ENCODE measurements around the gene WARS2. TPM values are rescaled to one million over a fixed set of nuclear protein-coding genes. Genes with fewer than 3 reads are reported as not detected.

WARS2 gene
- polyA plus RNA-seq, 1 donor: 22.1 TPM

DNA sequence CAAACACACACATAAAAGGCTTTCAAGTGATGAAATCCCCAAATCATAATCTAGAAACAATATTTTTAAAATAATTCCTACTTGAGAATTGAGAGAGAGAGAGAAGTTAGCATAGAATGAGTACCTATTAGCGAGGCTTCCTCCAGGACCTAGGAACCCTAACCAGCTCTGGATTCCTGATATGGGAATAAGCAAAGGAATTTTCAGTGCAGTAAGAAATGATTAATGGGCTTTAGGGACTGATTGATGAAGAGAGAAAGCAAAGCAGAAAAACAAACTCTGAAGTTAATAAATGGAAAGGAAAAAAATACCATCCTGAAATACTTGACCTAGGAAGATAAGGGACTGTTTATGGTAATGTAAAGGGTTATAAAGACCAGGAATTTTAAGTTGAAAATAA, 60.6 kb downstream of the WARS2 start:
- no peaks in the 10 kb centered on the region for H3K4me1 ChIP-seq (ENCODE audit: control insufficient read depth, insufficient read depth, low read length)
- DNase-seq: no peak
- no peaks in the 10 kb centered on the region for H3K36me3 ChIP-seq (ENCODE audit: control insufficient read depth, insufficient read depth, low read length)
- H3K27ac ChIP-seq (ENCODE audit: low read length): no peak overlapping the region
- no peak overlapping the region for H3K4me3 ChIP-seq (ENCODE audit: low read length)
- no peaks in the 10 kb centered on the region for H3K27me3 ChIP-seq (ENCODE audit: control insufficient read depth, insufficient read depth, low read length)
- WGBS (ENCODE audit: insufficient coverage, low lambda C conversion rate): 100% methylated on average over 1 of the region's 1 CpG
- no peaks in the 10 kb centered on the region for H3K9me3 ChIP-seq (ENCODE audit: control insufficient read depth, low read depth, low read length)

DNA sequence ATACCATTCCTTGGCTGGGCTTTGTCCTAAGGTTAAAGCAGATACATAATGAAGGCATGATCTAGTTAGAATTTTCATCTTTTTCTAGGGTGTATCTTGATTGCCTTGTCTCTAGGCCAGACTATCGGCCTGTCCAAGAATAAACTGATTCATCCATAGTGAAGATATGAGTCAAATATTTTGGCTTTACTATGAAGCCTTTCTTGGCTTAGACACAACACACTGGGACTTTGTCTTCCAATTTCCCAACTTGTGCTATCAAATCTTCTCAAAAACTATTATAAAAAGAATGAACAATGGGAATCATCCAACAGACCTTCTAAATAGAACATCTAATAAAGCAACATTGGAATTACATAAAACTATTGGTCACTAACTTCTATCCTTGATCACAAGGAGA, 64.8 kb downstream of the WARS2 start:
- H3K4me3 ChIP-seq (ENCODE audit: low read length): no peak overlapping the region
- no CpG with 5 or more reads among the region's 1 CpG for WGBS (ENCODE audit: insufficient coverage, low lambda C conversion rate)
- no peak for DNase-seq
- H3K4me1 ChIP-seq (ENCODE audit: control insufficient read depth, insufficient read depth, low read length): no peaks in the 10 kb centered on the region
- no peaks in the 10 kb centered on the region for H3K36me3 ChIP-seq (ENCODE audit: control insufficient read depth, insufficient read depth, low read length)
- no peaks in the 10 kb centered on the region for H3K9me3 ChIP-seq (ENCODE audit: control insufficient read depth, low read depth, low read length)
- no peaks in the 10 kb centered on the region for H3K27me3 ChIP-seq (ENCODE audit: control insufficient read depth, insufficient read depth, low read length)
- no peak overlapping the region for H3K27ac ChIP-seq (ENCODE audit: low read length)

DNA sequence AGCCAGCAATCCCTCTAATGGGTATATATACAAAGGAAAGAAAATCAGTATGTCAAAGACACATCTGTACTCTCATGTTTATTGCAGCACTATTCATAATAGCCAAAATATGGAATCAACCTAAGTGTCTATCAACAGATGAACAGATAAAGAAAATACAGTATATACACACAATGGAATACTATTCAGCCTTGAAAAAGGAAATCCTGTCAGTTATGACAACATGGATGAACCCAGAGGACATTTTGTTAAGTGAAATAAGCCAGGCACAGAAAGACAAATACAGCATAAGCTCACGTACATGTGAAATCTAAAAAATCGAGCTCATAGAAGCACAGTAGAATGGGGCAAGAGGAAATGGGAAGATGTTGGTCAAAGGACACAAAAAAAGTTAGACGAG, 69.1 kb downstream of the WARS2 start:
- WGBS (ENCODE audit: insufficient coverage, low lambda C conversion rate): 100% methylated on average over 3 of the region's 3 CpGs
- Histone ChIP-seq H3K27me3 (ENCODE audit: control insufficient read depth, insufficient read depth, low read length) (no peaks in the 10 kb centered on the region), H3K4me3 (ENCODE audit: low read length) (no peak overlapping the region), H3K9me3 (ENCODE audit: control insufficient read depth, low read depth, low read length) (no peaks in the 10 kb centered on the region), H3K27ac (ENCODE audit: low read length) (no peak overlapping the region), H3K4me1 (ENCODE audit: control insufficient read depth, insufficient read depth, low read length) (no peaks in the 10 kb centered on the region), H3K36me3 (ENCODE audit: control insufficient read depth, insufficient read depth, low read length) (no peaks in the 10 kb centered on the region)
- no peak for DNase-seq

DNA sequence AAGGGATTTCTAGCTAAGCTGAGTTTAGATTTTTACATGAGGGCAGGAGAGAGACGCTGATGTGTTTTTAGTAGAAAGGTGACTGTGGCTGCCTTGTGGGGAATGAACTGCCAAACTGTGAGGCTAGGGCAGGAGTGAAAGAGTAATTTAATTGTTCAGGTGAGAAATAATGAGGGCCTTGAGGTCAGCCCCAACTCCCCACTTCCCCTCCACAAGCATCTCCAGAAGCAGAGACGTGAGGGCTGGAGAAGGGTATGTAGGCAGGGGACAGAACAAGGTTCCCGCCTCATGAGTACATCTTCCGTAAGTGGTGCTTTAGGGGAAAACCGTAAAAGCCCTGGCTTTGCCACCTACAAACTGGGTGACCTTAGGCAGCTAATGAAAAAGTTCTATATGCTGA, 70.8 kb downstream of the WARS2 start:
- WGBS (ENCODE audit: insufficient coverage, low lambda C conversion rate): no CpG with 5 or more reads among the region's 5 CpGs

DNA sequence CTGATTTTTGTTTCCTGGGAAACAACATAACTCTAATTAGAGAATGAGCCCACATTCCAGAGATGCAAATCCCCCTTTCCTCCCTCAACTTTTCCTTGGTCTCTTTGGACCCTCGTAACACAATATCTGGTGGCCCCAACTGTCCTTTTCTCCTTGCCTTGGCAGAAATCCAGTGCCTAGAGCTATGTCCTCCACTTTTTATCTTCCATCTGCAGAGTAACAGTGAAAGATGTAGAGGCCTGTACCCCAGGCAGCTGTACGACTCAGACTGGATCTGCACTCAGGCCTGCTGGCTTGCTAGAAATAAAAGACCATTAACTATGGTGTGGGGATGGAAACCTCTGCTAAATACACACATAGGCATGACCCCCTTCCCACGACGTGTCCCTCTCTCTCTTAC, 72.0 kb downstream of the WARS2 start:
- Histone ChIP-seq H3K27ac (ENCODE audit: low read length) (no peak overlapping the region), H3K36me3 (ENCODE audit: control insufficient read depth, insufficient read depth, low read length) (no peaks in the 10 kb centered on the region), H3K9me3 (ENCODE audit: control insufficient read depth, low read depth, low read length) (no peaks in the 10 kb centered on the region), H3K27me3 (ENCODE audit: control insufficient read depth, insufficient read depth, low read length) (no peaks in the 10 kb centered on the region), H3K4me1 (ENCODE audit: control insufficient read depth, insufficient read depth, low read length) (no peaks in the 10 kb centered on the region), H3K4me3 (ENCODE audit: low read length) (no peak overlapping the region)
- WGBS (ENCODE audit: insufficient coverage, low lambda C conversion rate): no CpG with 5 or more reads among the region's 4 CpGs
- DNase-seq: no peak

More for the DNA sequence above, 70.8 kb downstream of the WARS2 start:
- Histone ChIP-seq H3K36me3 (ENCODE audit: control insufficient read depth, insufficient read depth, low read length) (no peaks in the 10 kb centered on the region), H3K27ac (ENCODE audit: low read length) (no peak overlapping the region), H3K9me3 (ENCODE audit: control insufficient read depth, low read depth, low read length) (no peaks in the 10 kb centered on the region), H3K4me3 (ENCODE audit: low read length) (no peak overlapping the region), H3K4me1 (ENCODE audit: control insufficient read depth, insufficient read depth, low read length) (no peaks in the 10 kb centered on the region), H3K27me3 (ENCODE audit: control insufficient read depth, insufficient read depth, low read length) (no peaks in the 10 kb centered on the region)
- DNase-seq: no peak

DNA sequence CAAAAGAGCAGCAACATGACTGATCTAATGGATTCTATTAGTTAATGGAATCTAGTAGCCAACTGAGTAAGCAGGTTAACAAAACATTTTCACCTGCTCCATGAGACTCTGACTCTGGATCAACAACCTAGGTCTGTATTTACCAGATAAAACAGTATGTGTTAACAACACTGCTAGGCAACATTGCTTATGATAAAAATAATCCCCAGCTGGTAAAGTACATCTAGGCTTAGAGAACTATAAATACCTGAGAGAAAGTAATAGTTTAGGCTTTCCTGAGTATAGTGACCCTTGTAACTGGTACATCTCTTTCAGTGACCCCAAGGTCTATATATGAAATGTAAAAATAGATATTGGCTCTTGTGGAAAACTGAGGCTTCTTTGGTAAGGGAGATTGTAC, 78.8 kb downstream of the WARS2 start:
- H3K4me1 ChIP-seq (ENCODE audit: control insufficient read depth, insufficient read depth, low read length): no peaks in the 10 kb centered on the region
- no peaks in the 10 kb centered on the region for H3K36me3 ChIP-seq (ENCODE audit: control insufficient read depth, insufficient read depth, low read length)
- no peak for DNase-seq
- no peaks in the 10 kb centered on the region for H3K27me3 ChIP-seq (ENCODE audit: control insufficient read depth, insufficient read depth, low read length)
- H3K4me3 ChIP-seq (ENCODE audit: low read length): no peak overlapping the region
- no peak overlapping the region for H3K27ac ChIP-seq (ENCODE audit: low read length)
- no peaks in the 10 kb centered on the region for H3K9me3 ChIP-seq (ENCODE audit: control insufficient read depth, low read depth, low read length)

DNA sequence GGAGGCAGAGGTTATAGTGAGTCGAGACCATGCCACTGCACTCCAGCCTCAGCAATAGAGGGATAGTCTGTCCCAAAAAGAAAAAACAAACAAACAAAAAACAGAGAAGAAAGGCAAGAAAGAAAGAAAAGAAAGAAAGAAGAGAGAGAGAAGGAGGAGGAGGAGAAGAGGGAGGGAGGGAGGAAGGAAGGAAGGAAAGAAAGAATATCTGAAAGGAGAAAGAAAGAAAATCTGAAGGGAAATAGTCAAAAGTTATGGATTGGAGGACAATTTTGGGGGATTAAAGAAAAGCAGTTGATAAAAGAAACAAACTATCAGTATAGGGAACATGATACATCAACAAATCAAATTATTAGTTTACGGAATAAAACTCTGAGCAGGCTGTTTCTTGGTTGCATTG, 84.9 kb downstream of the WARS2 start:
- Histone ChIP-seq H3K4me1 (ENCODE audit: control insufficient read depth, insufficient read depth, low read length) (no peaks in the 10 kb centered on the region), H3K27me3 (ENCODE audit: control insufficient read depth, insufficient read depth, low read length) (no peaks in the 10 kb centered on the region), H3K36me3 (ENCODE audit: control insufficient read depth, insufficient read depth, low read length) (no peaks in the 10 kb centered on the region), H3K4me3 (ENCODE audit: low read length) (no peak overlapping the region), H3K9me3 (ENCODE audit: control insufficient read depth, low read depth, low read length) (no peaks in the 10 kb centered on the region), H3K27ac (ENCODE audit: low read length) (no peak overlapping the region)
- 95% methylated on average over 2 of the region's 2 CpGs for WGBS (ENCODE audit: insufficient coverage, low lambda C conversion rate)
- DNase-seq: no peak

DNA sequence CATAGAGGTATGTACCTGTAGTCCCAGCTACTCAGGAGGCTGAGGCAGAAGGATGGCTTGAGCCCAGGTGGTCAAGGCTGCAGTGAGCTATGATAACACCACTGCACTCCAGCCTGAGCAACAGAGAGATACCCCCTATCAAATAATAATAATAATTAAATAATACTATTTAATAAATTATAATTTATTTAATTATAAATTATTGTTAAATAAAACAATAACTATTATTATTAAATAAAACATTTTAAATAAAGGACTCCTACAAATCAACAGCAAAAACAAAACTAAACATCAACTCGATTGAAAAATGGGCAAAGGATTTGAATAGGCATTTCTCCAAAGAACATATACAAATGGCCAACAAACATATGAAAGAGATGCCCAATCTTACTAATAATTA, 86.5 kb downstream of the WARS2 start:
- Histone ChIP-seq H3K27me3 (ENCODE audit: control insufficient read depth, insufficient read depth, low read length) (no peaks in the 10 kb centered on the region), H3K9me3 (ENCODE audit: control insufficient read depth, low read depth, low read length) (no peaks in the 10 kb centered on the region), H3K27ac (ENCODE audit: low read length) (no peak overlapping the region), H3K4me3 (ENCODE audit: low read length) (no peak overlapping the region), H3K4me1 (ENCODE audit: control insufficient read depth, insufficient read depth, low read length) (no peaks in the 10 kb centered on the region), H3K36me3 (ENCODE audit: control insufficient read depth, insufficient read depth, low read length) (no peaks in the 10 kb centered on the region)
- DNase-seq: no peak
- no CpG with 5 or more reads among the region's 1 CpG for WGBS (ENCODE audit: insufficient coverage, low lambda C conversion rate)

DNA sequence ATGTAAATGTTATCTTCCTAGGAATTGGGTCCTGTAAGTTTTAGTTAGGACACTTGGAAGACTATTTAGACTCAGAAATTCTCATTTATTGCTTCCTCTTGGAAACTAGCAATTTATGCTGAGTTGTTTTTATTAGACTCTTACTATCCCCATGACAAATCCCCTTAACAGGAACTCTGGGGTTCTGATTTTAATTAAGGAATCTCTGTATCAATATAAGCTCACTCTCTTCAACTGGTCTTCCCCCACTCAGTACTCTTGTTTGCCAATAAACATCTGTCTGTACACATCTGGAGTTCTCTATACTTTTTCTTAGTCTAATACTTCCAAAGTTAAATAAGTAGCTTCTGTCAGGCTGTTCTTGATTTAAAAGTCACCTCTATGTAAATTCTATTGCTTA, 88.2 kb downstream of the WARS2 start:
- no peak for DNase-seq

DNA sequence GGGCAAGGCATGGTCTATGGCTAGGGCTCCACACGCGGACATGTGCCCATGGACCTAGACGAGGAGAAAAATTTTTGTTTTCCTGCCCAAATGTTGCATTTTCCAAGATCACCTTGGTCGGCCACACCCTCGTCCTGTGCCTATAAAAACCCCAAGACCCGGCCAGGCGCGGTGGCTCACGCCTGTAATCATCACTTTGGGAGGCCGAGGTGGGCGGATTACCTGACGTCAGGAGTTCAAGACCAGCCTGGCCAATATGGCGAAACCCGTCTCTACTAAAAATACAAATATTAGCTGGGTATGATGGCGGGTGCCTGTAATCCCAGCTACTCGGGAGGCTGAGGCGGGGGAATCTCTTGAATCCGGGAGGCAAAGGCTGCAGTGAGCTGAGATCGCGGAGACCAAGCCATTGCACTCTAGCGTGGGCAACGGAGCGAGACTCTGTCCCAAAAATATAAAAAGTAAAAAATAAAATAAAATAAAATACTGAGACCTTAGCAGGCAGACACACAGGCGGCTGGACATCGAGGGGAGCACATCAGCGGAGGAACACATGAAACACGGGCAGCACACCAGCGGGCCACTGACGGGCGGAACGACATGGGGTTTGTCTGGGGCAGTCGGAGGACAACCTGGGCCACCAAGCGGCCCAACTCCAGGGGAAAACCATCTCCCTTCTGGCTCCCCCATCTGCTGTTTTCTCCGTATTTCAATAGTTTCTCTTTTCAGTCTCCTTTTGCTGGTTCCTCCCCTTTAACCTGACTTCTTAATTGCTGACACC, 91.6 kb downstream of the WARS2 start:
- Histone ChIP-seq H3K4me1 (ENCODE audit: control insufficient read depth, insufficient read depth, low read length) (no peaks in the 10 kb centered on the region), H3K27ac (ENCODE audit: low read length) (no peak overlapping the region), H3K4me3 (ENCODE audit: low read length) (no peak overlapping the region), H3K27me3 (ENCODE audit: control insufficient read depth, insufficient read depth, low read length) (no peaks in the 10 kb centered on the region), H3K9me3 (ENCODE audit: control insufficient read depth, low read depth, low read length) (no peaks in the 10 kb centered on the region), H3K36me3 (ENCODE audit: control insufficient read depth, insufficient read depth, low read length) (no peaks in the 10 kb centered on the region)
- no peak for DNase-seq
- WGBS (ENCODE audit: insufficient coverage, low lambda C conversion rate): 98% methylated on average over 9 of the region's 34 CpGs

More for the DNA sequence above, 88.2 kb downstream of the WARS2 start:
- Histone ChIP-seq H3K36me3 (ENCODE audit: control insufficient read depth, insufficient read depth, low read length) (no peaks in the 10 kb centered on the region), H3K27me3 (ENCODE audit: control insufficient read depth, insufficient read depth, low read length) (no peaks in the 10 kb centered on the region), H3K4me1 (ENCODE audit: control insufficient read depth, insufficient read depth, low read length) (no peaks in the 10 kb centered on the region), H3K9me3 (ENCODE audit: control insufficient read depth, low read depth, low read length) (no peaks in the 10 kb centered on the region), H3K27ac (ENCODE audit: low read length) (no peak overlapping the region), H3K4me3 (ENCODE audit: low read length) (no peak overlapping the region)

DNA sequence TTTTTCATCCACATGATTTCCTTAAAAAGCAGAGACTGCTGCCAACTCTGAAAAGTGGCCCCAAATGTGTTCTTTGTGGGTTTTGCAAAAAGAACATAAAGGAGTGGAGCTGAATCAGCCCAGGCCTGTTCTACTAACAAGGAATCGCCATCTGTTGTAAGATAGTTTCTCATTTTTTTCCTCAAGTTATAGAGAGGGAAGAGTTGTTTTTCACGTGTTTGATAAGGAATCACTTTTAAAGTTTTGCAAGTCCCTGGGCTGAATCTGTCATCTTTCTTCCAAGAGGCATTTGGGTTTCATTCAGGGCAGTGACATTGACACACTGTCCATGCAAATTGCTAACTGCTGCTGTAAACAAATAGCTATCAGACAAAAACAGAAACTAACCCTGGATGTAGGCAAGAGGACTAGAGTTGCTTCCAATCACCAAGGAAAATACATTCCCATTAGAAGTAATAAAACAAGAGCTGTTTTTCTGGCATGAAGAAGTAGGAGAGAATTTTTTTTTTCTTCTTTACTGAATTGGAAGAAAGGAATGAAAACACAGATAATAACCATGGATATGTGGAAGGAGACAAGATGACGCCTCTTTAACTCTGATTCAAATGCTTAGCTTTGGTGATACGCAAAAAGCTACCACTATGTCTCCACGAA, 93.5 kb downstream of the WARS2 start:
- H3K27ac ChIP-seq (ENCODE audit: low read length): no peak overlapping the region
- H3K9me3 ChIP-seq (ENCODE audit: control insufficient read depth, low read depth, low read length): no peaks in the 10 kb centered on the region
- WGBS (ENCODE audit: insufficient coverage, low lambda C conversion rate): no CpG with 5 or more reads among the region's 5 CpGs
- DNase-seq: peak in 1 of 2 donors; percentile 5
- no peaks in the 10 kb centered on the region for H3K4me1 ChIP-seq (ENCODE audit: control insufficient read depth, insufficient read depth, low read length)
- H3K36me3 ChIP-seq (ENCODE audit: control insufficient read depth, insufficient read depth, low read length): no peaks in the 10 kb centered on the region
- H3K27me3 ChIP-seq (ENCODE audit: control insufficient read depth, insufficient read depth, low read length): no peaks in the 10 kb centered on the region
- no peak overlapping the region for H3K4me3 ChIP-seq (ENCODE audit: low read length)
